OCI-LY3 (cell line): ENCODE measurements around the gene GIPC2.
"Not testable (repeated sequence)": the region's sequence is repeated elsewhere in the genome, so short reads cannot be mapped to it uniquely, and the experiment has no call there.

ENCODE experiments used
- H2AFZ ChIP-seq: fragments of 200-600, 300-600 bp; shearing (Covaris generic); 2 replicates; pipeline ENCODE4 v1.6.0; 2014; ENCODE audit warnings: antibody characterized with exemption, low read depth, low read length
- H3K27ac ChIP-seq: fragments of 200-600, 300-600 bp; sonication (generic); 2 replicates; pipeline ENCODE4 v1.5.1; 2014; ENCODE audit warnings: mild to moderate bottlenecking, low read length, moderate library complexity, mixed read lengths
- H3K27me3 ChIP-seq: fragments of 200-600, 300-600 bp; sonication (generic); 2 replicates; pipeline ENCODE4 v1.6.1; 2014; ENCODE audit warnings: low read depth, low read length, mixed read lengths
- H3K36me3 ChIP-seq: fragments of 200-600, 300-600 bp; sonication (generic); replicated peaks from 2 replicates; pipeline ENCODE3; 2014; ENCODE audit warnings: low read depth, low read length, mixed read lengths
- H3K4me1 ChIP-seq: fragments of 300-600, 200-600 bp; sonication (generic); 2 replicates; pipeline ENCODE4 v1.6.1; 2014; ENCODE audit warnings: low read length, mixed read lengths
- H3K4me2 ChIP-seq: fragments of 200-600, 300-600 bp; sonication (generic); 2 replicates; pipeline ENCODE4 v1.6.1; 2014; ENCODE audit warnings: low read length, mixed read lengths
- H3K4me3 ChIP-seq: fragments of 300-600, 200-600 bp; sonication (generic); 2 replicates; pipeline ENCODE4 v1.5.1; 2014; ENCODE audit warnings: antibody characterized with exemption, mild to moderate bottlenecking, low read length, moderate library complexity
- H3K79me2 ChIP-seq: fragments of 300-600, 200-600 bp; shearing (Covaris generic); 2 replicates; pipeline ENCODE4 v1.6.1; 2014; ENCODE audit warnings: mild to moderate bottlenecking, low read length, mixed read lengths
- H3K9ac ChIP-seq: fragments of 300-600, 200-600 bp; shearing (Covaris generic); 2 replicates; pipeline ENCODE4 v1.6.0; 2014; ENCODE audit warnings: mild to moderate bottlenecking, low read length, moderate library complexity
- H3K9me3 ChIP-seq: fragments of 200-600, 300-600 bp; shearing (Covaris generic); 2 replicates; pipeline ENCODE4 v1.6.1; 2014; ENCODE audit warnings: low read length, mixed read lengths; ENCODE audit not compliant: insufficient read depth
- H4K20me1 ChIP-seq: fragments of 200-600, 300-600 bp; sonication (generic); 2 replicates; pipeline ENCODE4 v1.6.1; 2016; ENCODE audit warnings: low read length, mixed read lengths; ENCODE audit not compliant: insufficient read depth
- CTCF ChIP-seq: fragments of 200-600, 300-600 bp; sonication (generic); IDR thresholded peaks from 2 replicates; pipeline ENCODE4 v1.5.1; 2014; ENCODE audit warnings: antibody characterized with exemption, low read length, low read depth
- EZH2phosphoT487 ChIP-seq: fragments of 200-600 bp; shearing (Covaris generic); IDR thresholded peaks from 2 replicates; pipeline ENCODE4 v1.6.1; 2018; ENCODE audit warnings: antibody characterized with exemption, mixed run types, low read depth

The GIPC2 gene

DNA sequence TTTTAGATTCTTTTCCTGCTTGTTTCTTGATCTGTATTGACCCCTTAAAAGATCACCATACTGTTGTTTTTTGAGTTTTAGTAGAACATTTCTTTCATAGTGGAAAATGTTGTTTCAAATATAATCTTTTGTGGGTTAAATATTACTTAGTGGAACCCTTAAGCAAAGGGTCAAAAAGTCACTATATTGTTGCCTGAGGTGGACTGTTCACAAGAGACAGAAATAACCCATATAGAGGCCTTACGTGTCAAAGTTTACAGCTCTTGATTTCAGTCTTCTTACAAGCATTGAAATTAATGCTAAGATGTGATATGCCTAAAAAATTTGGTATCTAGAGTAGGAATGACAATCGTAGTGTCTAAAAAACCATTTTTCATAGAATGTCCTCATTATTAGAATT, 34.7 kb upstream of the GIPC2 start:
- Histone ChIP-seq H3K9ac (no peak overlapping the region), H4K20me1 (no peaks in the 10 kb centered on the region), H2AFZ (no peak overlapping the region), H3K27ac (no peak overlapping the region), H3K4me1 (no peaks in the 10 kb centered on the region), H3K36me3 (no peaks in the 10 kb centered on the region), H3K4me2 (no peak overlapping the region), H3K79me2 (no peaks in the 10 kb centered on the region), H3K9me3 (no peaks in the 10 kb centered on the region), H3K4me3 (no peak overlapping the region), H3K27me3 (no peaks in the 10 kb centered on the region)
- no peak for TF ChIP-seq CTCF
- TF ChIP-seq EZH2phosphoT487, result no peak

DNA sequence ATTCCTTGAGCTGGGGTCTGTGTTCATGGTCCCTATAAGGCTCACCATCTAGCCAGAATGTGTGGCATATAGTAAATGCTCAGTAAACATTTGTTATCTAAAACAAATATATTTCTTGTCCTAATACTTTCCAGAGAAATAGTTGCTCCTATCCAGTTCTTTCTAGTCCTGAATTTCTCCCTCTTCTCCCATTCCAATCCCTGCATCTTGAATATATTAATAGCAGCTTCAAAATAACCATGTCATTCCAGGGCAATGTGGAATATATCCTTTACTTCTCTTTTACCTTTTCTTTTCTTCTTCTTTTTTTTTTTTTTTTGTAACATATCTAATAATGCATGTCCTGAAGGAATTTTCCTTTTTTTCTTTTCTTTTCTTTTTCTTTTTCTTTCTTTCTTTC, 30.6 kb upstream of the GIPC2 start:
- no peaks in the 10 kb centered on the region for H3K36me3 ChIP-seq
- no peaks in the 10 kb centered on the region for H4K20me1 ChIP-seq
- H3K9ac ChIP-seq, result no peak overlapping the region
- no peak overlapping the region for H2AFZ ChIP-seq
- TF ChIP-seq EZH2phosphoT487 (no peak), CTCF (no peak)
- no peak overlapping the region for H3K4me3 ChIP-seq
- no peak overlapping the region for H3K27ac ChIP-seq
- no peaks in the 10 kb centered on the region for H3K4me1 ChIP-seq
- H3K79me2 ChIP-seq, result no peaks in the 10 kb centered on the region
- H3K4me2 ChIP-seq, result no peak overlapping the region
- H3K27me3 ChIP-seq, result no peaks in the 10 kb centered on the region
- no peaks in the 10 kb centered on the region for H3K9me3 ChIP-seq

DNA sequence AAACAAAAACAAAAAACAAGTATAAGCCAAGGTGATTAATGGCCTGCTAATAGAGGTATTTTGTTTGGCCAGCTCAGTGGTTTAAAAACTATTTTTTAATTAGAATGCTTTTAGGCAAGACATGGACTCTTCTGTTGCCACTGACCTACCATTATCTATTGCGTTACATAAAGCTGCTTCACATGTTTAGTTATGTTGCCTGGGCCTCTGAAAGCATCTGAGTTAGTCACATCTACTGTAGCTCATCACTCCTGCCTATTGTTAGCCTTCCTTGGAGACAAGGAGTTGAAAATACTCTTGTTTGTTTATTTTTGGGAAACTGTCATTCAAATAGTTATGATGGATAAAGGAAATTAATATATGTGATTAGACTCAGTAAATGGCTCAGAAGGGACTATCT, 26.7 kb upstream of the GIPC2 start:
- TF ChIP-seq EZH2phosphoT487 (no peak), CTCF (no peak)
- Histone ChIP-seq H2AFZ (no peak overlapping the region), H3K27ac (no peak overlapping the region), H3K9ac (no peak overlapping the region), H3K9me3 (no peaks in the 10 kb centered on the region), H3K36me3 (no peaks in the 10 kb centered on the region), H3K4me1 (no peaks in the 10 kb centered on the region), H4K20me1 (no peaks in the 10 kb centered on the region), H3K4me2 (no peak overlapping the region), H3K4me3 (no peak overlapping the region), H3K27me3 (no peaks in the 10 kb centered on the region), H3K79me2 (no peaks in the 10 kb centered on the region)

- H3K79me2 ChIP-seq, H2AFZ ChIP-seq, H3K36me3 ChIP-seq, H3K4me2 ChIP-seq, H3K4me3 ChIP-seq, H3K9me3 ChIP-seq, H3K9ac ChIP-seq, H4K20me1 ChIP-seq, H3K27me3 ChIP-seq, H3K4me1 ChIP-seq, H3K27ac ChIP-seq: not testable (repeated sequence)
Measured at GRCh38 chr1:78021134-78021533, 24.6 kb upstream of the GIPC2 start.

- Histone ChIP-seq H3K27me3 (no peaks in the 10 kb centered on the region), H3K4me2 (no peak overlapping the region), H3K27ac (no peak overlapping the region), H4K20me1 (no peaks in the 10 kb centered on the region), H3K9me3 (no peaks in the 10 kb centered on the region), H3K36me3 (no peaks in the 10 kb centered on the region), H3K79me2 (no peaks in the 10 kb centered on the region), H3K4me3 (no peak overlapping the region), H3K9ac (no peak overlapping the region), H3K4me1 (no peaks in the 10 kb centered on the region), H2AFZ (no peak overlapping the region)
- TF ChIP-seq CTCF (no peak), EZH2phosphoT487 (no peak)
Measured at GRCh38 chr1:78029793-78030192, 16.0 kb upstream of the GIPC2 start.
